HepG2 (cell line): ENCODE data around the gene GCNT3. TPM values are rescaled to one million over a fixed set of nuclear protein-coding genes. Genes with fewer than 3 reads are reported as not detected.

Source experiments
- NONO ChIP-seq, 2 experiments: fragments of 450-650 bp in 1 of 2; sonication (generic) in 1 of 2; formaldehyde crosslinking in 1 of 2; IDR thresholded peaks in 1 of 2; conservative IDR thresholded peaks in 1 of 2; 2 replicates each; pipeline versions ENCODE4 v1.6.1 to v1.8.0; 2017 to 2022; ENCODE audit warnings: mild to moderate bottlenecking in 1 of 2, missing genetic modification reagents in 1 of 2, moderate library complexity in 1 of 2
- PHB2 ChIP-seq: fragments of 450-650 bp; IDR thresholded peaks from 2 replicates; pipeline ENCODE4 v1.6.1; 2018; ENCODE audit not compliant: partially characterized antibody
- PRPF4 ChIP-seq: fragments of 200-400 bp; formaldehyde crosslinking; IDR thresholded peaks from 2 replicates; pipeline ENCODE4 v1.6.1; 2016; ENCODE audit warnings: low read length, low read depth; ENCODE audit not compliant: poor library complexity, severe bottlenecking
- RARA ChIP-seq: IDR thresholded peaks from 2 replicates; pipeline ENCODE4 v1.6.1; 2016; ENCODE audit warnings: missing genetic modification reagents, missing compliant biosample characterization
- UBTF ChIP-seq: sonication (generic); formaldehyde crosslinking; IDR thresholded peaks from 2 replicates; pipeline ENCODE4 v1.4.0; 2020; ENCODE audit warnings: mild to moderate bottlenecking, missing genetic modification reagents
- ZFP36L1 ChIP-seq: sonication (generic); formaldehyde crosslinking; IDR thresholded peaks from 2 replicates; pipeline ENCODE4 v1.8.0; 2022; ENCODE audit warnings: mild to moderate bottlenecking, missing genetic modification reagents, moderate library complexity
- ZNF432 ChIP-seq: sonication (generic); formaldehyde crosslinking; IDR thresholded peaks from 2 replicates; pipeline ENCODE4 v1.5.0; 2020; ENCODE audit warnings: missing genetic modification reagents, mild to moderate bottlenecking, borderline replicate concordance
- polyA plus RNA-seq, 8 experiments: library from polyadenylated mRNA; depleted of rRNA in 3 of 8; stranded (reverse) in 7 of 8; unstranded in 1 of 8; fragments of >200 nt; fragmentation: Illumina TruSeq in 4 of 8; extraction: Trizol in 4 of 8; gene quantifications; 2 replicates each; pipeline versions ENCODE4 v1.2.1 to v1.2.3, GENCODE V29; 2011 to 2016; ENCODE audit warnings: low read depth in 4 of 8, missing spikeins in 1 of 8, mixed read lengths in 1 of 8; ENCODE audit not compliant: insufficient read depth in 1 of 8
- small RNA-seq, 3 experiments: library from RNA; depleted of rRNA; stranded (forward); fragments of <200 nt; gene quantifications; one replicate each; pipeline ENCODE3, GENCODE V24; 2012; ENCODE audit warnings: low read depth in 2 of 3, low replicate concordance in 1 of 3; ENCODE audit not compliant: insufficient read length in 3 of 3, insufficient read depth in 2 of 3
- total RNA-seq, 5 experiments: library from RNA; depleted of rRNA; stranded (reverse); fragments of >200 nt; fragmentation: Illumina TruSeq; extraction: Trizol; gene quantifications; 2 replicates each; pipeline ENCODE4 v1.2.3, GENCODE V29; 2016; ENCODE audit warnings: low read depth in 1 of 5

Gene GCNT3
- total and polyA plus RNA-seq, 2 of the 13 experiments (the other 11 are each of a cell fraction or from before 2014, with no cell fraction given) = 6.8 to 9.8 TPM

GRCh38 chr15:59668556-59668955 lies 57.0 kb downstream of the GCNT3 start (continued):
- TF ChIP-seq PRPF4 = no peak
- TF ChIP-seq ZFP36L1 = no peak
- TF ChIP-seq NONO (IDR thresholded peaks at IDR 0.05) = no peak
- no peak for TF ChIP-seq NONO (CRISPR knock-in tag; conservative IDR thresholded peaks at IDR 0.05)
- TF ChIP-seq UBTF (CRISPR knock-in tag) = no peak
- TF ChIP-seq PHB2 = no peak
- TF ChIP-seq RARA (CRISPR knock-in tag) = no peak
- no peak for TF ChIP-seq ZNF432 (CRISPR knock-in tag)

Small RNAs within 50 kb of the gene (small RNA-seq; reads per million reads assigned to genes)
- gene RNA5SP396 = 0 reads per million in 3 experiments

Other genes starting within 250 kb of the GCNT3 start
- 25.1 and 38.5 TPM in 2 replicates for gene MYO1E, start 238.9 kb upstream of the GCNT3 start, total RNA-seq (2016; rRNA removed; fragmentation: Illumina TruSeq; extraction: Trizol)
- gene MYO1E, start 238.9 kb upstream of the GCNT3 start, polyA plus RNA-seq (2011; rRNA removed) = 12.6 and 15.7 TPM in 2 replicates
- gene FAM81A, start 173.6 kb upstream of the GCNT3 start, total RNA-seq (2016; rRNA removed; fragmentation: Illumina TruSeq; extraction: Trizol) = 0.09 and 0.18 TPM in 2 replicates
- gene FAM81A, start 173.6 kb upstream of the GCNT3 start, polyA plus RNA-seq (2011; rRNA removed) = 0.17 TPM in 1 of 2 replicates, not detected in the other
- gene GTF2A2, start 45.7 kb downstream of the GCNT3 start, total RNA-seq (2016; rRNA removed; fragmentation: Illumina TruSeq; extraction: Trizol) = 106 and 118 TPM in 2 replicates
- 23.3 and 24.4 TPM in 2 replicates for gene GTF2A2, start 45.7 kb downstream of the GCNT3 start, polyA plus RNA-seq (2011; rRNA removed)
- 55.1 and 57.6 TPM in 2 replicates for gene BNIP2, start 77.5 kb downstream of the GCNT3 start, total RNA-seq (2016; rRNA removed; fragmentation: Illumina TruSeq; extraction: Trizol)
- 11.9 and 17.4 TPM in 2 replicates for gene BNIP2, start 77.5 kb downstream of the GCNT3 start, polyA plus RNA-seq (2011; rRNA removed)